Epithelial cell of esophagus (primary cell): ENCODE data around the gene FAM83C.

Source experiments
- DNase-seq: peaks from one replicate; pipeline ENCODE4 v3.0.0; 2010; ENCODE audit warnings: low read depth
- H3K4me3 ChIP-seq: 2 replicates; pipeline ENCODE4 v1.5.1; 2011; ENCODE audit warnings: mild to moderate bottlenecking, low read length, control low read depth
- CTCF ChIP-seq: IDR thresholded peaks from 2 replicates; pipeline ENCODE4 v1.5.1; 2011; ENCODE audit warnings: low read depth, mild to moderate bottlenecking, low read length, control low read depth, inconsistent platforms; ENCODE audit not compliant: insufficient read depth; ENCODE audit errors: missing control alignments

The FAM83C gene

GRCh38 chr20:35303382-35303734 lies 11.1 kb upstream of the FAM83C start:
- H3K4me3 ChIP-seq: no peak overlapping the region
- TF ChIP-seq CTCF: no peak
- no peak for DNase-seq

GRCh38 chr20:35302421-35303335 lies 10.5 kb upstream of the FAM83C start:
- DNase-seq: peak; percentile 52
- no peak overlapping the region for H3K4me3 ChIP-seq
- TF ChIP-seq CTCF: no peak

GRCh38 chr20:35301426-35301825 lies 9.2 kb upstream of the FAM83C start:
- DNase-seq: no peak
- no peak overlapping the region for H3K4me3 ChIP-seq
- no peak for TF ChIP-seq CTCF

GRCh38 chr20:35300469-35301262 lies 8.4 kb upstream of the FAM83C start:
- DNase-seq: no peak
- no peak overlapping the region for H3K4me3 ChIP-seq
- no peak for TF ChIP-seq CTCF

- no peak for DNase-seq
- no peak overlapping the region for H3K4me3 ChIP-seq
- no peak for TF ChIP-seq CTCF
These were observed 7.6 kb upstream of the FAM83C start for GRCh38 chr20:35299780-35300179.

GRCh38 chr20:35298264-35298663 lies 6.0 kb upstream of the FAM83C start:
- H3K4me3 ChIP-seq: no peak overlapping the region
- TF ChIP-seq CTCF: no peak
- DNase-seq: no peak
